Measurements from ENCODE around the gene CBY2. TPM values are rescaled to one million over a fixed set of nuclear protein-coding genes. Genes with fewer than 3 reads are reported as not detected.

CBY2 gene
- total RNA-seq, 1 experiment from 2014 or later: not detected

DNA sequence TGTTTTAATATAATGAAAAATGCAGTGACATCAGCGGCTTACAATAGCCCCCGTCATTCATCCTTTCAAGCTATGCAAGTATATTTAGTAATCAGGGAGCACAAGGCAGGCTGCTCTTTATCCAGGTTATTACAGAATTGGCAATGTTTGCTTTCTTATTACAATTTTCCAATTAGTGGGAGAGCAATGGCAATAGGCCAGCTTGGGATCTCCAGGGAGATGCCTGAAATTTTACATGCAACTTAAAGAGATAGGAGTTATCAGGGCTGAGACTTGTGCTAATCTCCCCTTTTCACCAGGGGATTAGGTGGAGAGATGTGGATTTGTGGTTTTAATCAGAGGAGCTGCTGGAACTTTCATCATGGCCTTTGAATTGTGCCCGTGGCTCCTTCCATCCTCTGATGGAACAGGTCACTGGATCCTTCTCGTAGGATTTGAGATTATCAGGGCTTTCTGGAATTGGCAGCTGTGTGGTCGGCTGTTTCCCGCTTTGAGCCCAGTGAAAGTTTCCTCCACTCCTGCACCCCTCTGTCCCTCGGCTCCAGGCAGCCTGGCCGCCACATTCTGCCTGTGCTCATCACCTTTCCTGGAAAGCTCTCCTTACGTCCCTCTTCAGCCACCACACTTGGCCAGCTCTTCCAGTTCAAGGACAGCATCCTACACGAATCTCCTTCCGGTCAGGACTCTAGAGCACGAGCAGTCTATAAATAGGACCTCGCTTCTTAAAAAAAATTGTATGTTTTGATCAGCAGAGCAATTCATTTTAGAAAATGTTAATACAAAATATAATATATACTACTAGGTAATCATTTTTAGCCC, 47.0 kb downstream of the CBY2 start:
- no peak overlapping the region for H3K9ac ChIP-seq (ENCODE audit: low read length)
- H3K27ac ChIP-seq (ENCODE audit: low read depth, low read length): no peak overlapping the region
- no peaks in the 10 kb centered on the region for H4K20me1 ChIP-seq (ENCODE audit: insufficient read depth)
- no peaks in the 10 kb centered on the region for H3K4me1 ChIP-seq (ENCODE audit: control insufficient read depth in 1 of 2, insufficient read depth in 2 of 2, low read length in 2 of 2)
- H3K4me2 ChIP-seq (ENCODE audit: low read length): no peak overlapping the region
- H2AFZ ChIP-seq (ENCODE audit: low read depth, low read length, poor library complexity, severe bottlenecking): no peak overlapping the region
- TF ChIP-seq POLR2A (IDR thresholded peaks at IDR 0.05; ENCODE audit: borderline replicate concordance, extremely low read depth, insufficient read depth, insufficient read length) (no peak), JUND (IDR thresholded peaks at IDR 0.05) (no peak), EZH2phosphoT487 (IDR thresholded peaks at IDR 0.05; ENCODE audit: borderline replicate concordance) (no peak), FOSL1 (IDR thresholded peaks at IDR 0.05; ENCODE audit: low read depth) (no peak), TCF7L2 (IDR thresholded peaks at IDR 0.05; ENCODE audit: borderline replicate concordance, extremely low read depth, insufficient read depth, insufficient read length) (no peak), SP1 (IDR thresholded peaks at IDR 0.05; ENCODE audit: low read depth) (no peak), CEBPB (IDR thresholded peaks at IDR 0.05; ENCODE audit: low read depth) (no peak), POLR2AphosphoS5 (IDR thresholded peaks at IDR 0.05; ENCODE audit: low read depth, low read length) (no peak), ZFX (IDR thresholded peaks at IDR 0.05) (no peak)
- TF ChIP-seq, protein P1, sequence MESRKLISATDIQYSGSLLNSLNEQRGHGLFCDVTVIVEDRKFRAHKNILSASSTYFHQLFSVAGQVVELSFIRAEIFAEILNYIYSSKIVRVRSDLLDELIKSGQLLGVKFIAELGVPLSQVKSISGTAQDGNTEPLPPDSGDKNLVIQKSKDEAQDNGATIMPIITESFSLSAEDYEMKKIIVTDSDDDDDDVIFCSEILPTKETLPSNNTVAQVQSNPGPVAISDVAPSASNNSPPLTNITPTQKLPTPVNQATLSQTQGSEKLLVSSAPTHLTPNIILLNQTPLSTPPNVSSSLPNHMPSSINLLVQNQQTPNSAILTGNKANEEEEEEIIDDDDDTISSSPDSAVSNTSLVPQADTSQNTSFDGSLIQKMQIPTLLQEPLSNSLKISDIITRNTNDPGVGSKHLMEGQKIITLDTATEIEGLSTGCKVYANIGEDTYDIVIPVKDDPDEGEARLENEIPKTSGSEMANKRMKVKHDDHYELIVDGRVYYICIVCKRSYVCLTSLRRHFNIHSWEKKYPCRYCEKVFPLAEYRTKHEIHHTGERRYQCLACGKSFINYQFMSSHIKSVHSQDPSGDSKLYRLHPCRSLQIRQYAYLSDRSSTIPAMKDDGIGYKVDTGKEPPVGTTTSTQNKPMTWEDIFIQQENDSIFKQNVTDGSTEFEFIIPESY (IDR thresholded peaks at IDR 0.05; ENCODE audit: extremely low read depth, insufficient replicate concordance, low read length): no peak
- TF ChIP-seq, protein P2, sequence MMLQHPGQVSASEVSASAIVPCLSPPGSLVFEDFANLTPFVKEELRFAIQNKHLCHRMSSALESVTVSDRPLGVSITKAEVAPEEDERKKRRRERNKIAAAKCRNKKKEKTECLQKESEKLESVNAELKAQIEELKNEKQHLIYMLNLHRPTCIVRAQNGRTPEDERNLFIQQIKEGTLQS (IDR thresholded peaks at IDR 0.05): no peak
- TF ChIP-seq, protein P3, sequence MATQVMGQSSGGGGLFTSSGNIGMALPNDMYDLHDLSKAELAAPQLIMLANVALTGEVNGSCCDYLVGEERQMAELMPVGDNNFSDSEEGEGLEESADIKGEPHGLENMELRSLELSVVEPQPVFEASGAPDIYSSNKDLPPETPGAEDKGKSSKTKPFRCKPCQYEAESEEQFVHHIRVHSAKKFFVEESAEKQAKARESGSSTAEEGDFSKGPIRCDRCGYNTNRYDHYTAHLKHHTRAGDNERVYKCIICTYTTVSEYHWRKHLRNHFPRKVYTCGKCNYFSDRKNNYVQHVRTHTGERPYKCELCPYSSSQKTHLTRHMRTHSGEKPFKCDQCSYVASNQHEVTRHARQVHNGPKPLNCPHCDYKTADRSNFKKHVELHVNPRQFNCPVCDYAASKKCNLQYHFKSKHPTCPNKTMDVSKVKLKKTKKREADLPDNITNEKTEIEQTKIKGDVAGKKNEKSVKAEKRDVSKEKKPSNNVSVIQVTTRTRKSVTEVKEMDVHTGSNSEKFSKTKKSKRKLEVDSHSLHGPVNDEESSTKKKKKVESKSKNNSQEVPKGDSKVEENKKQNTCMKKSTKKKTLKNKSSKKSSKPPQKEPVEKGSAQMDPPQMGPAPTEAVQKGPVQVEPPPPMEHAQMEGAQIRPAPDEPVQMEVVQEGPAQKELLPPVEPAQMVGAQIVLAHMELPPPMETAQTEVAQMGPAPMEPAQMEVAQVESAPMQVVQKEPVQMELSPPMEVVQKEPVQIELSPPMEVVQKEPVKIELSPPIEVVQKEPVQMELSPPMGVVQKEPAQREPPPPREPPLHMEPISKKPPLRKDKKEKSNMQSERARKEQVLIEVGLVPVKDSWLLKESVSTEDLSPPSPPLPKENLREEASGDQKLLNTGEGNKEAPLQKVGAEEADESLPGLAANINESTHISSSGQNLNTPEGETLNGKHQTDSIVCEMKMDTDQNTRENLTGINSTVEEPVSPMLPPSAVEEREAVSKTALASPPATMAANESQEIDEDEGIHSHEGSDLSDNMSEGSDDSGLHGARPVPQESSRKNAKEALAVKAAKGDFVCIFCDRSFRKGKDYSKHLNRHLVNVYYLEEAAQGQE (IDR thresholded peaks at IDR 0.05; ENCODE audit: low read depth): no peak
- DNase-seq (ENCODE audit: low read depth, low spot score): no peak
- ChIA-PET POLR2A (no interaction called here), CTCF (no interaction called here), RAD21 (ENCODE audit: low non-redundant PET in 1 of 2, low total read pairs in 2 of 2, uncharacterized antibody in 2 of 2, unreplicated experiment in 2 of 2) (no interaction called here)
- intact Hi-C loops (cut with micrococcal nuclease): no loop called here
- peaks cover 11% of the 10 kb centered on the region; the same call in 1 of the 2 replicates for H3K27me3 ChIP-seq (ENCODE audit: insufficient read depth, low read length)
- no TSS peak for BruUV-seq (replicated peaks)
- H3K4me3 ChIP-seq (replicated peaks in 1 of 2; ENCODE audit: low read depth in 1 of 2, low read length in 2 of 2): no peak overlapping the region
- ATAC-seq: no peak
- H3K9me2 ChIP-seq (ENCODE audit: insufficient read depth): no peaks in the 10 kb centered on the region
- no peaks in the 10 kb centered on the region for H3K79me2 ChIP-seq (ENCODE audit: insufficient read depth, low read length)
- H3K36me3 ChIP-seq (ENCODE audit: control insufficient read depth in 1 of 2, insufficient read depth in 2 of 2, low read length in 2 of 2): no peaks in the 10 kb centered on the region
- no peaks in the 10 kb centered on the region for H3K9me3 ChIP-seq (ENCODE audit: control insufficient read depth in 1 of 2, insufficient read depth in 1 of 2, low read depth in 1 of 2, low read length in 2 of 2)

All from HCT116 (cell line).